Left ventricle myocardium inferior (tissue), 1 donor: ENCODE results near the gene OR4C16. TPM values are rescaled to one million over a fixed set of nuclear protein-coding genes. Genes with fewer than 3 reads are reported as not detected.

Experiments
- DNase-seq: peaks from one replicate; pipeline ENCODE4 v3.0.0-alpha.2; 2020
- H3K27ac ChIP-seq: fragments of 200-600 bp; replicated peaks from 2 replicates; pipeline ENCODE4 v1.8.0; 2021
- H3K27me3 ChIP-seq: fragments of 200-600 bp; 2 replicates; pipeline ENCODE4 v1.8.0; 2021; ENCODE audit warnings: low read depth
- H3K36me3 ChIP-seq: fragments of 200-600 bp; 2 replicates; pipeline ENCODE4 v1.8.0; 2021
- H3K4me1 ChIP-seq: fragments of 200-600 bp; 2 replicates; pipeline ENCODE4 v1.8.0; 2021
- H3K4me3 ChIP-seq: fragments of 200-600 bp; 2 replicates; pipeline ENCODE4 v1.8.0; 2021; ENCODE audit warnings: mild to moderate bottlenecking, moderate library complexity
- H3K9me3 ChIP-seq: fragments of 200-600 bp; replicated peaks from 2 replicates; pipeline ENCODE4 v1.8.0; 2021
- intact Hi-C: fragments of 100-400 bp; cut with micrococcal nuclease; formaldehyde crosslinking; loops from one replicate; pipeline ENCODE4 v1.11.0; 2022
- long read RNA-seq: library from polyadenylated mRNA; unstranded; transcript quantifications from one replicate; pipeline ENCODE4 v2.0.0, GENCODE V29; 2021
- total RNA-seq: library from RNA; stranded (reverse); fragmentation: NEBNext Ultra II Directional; extraction: Animal tissue kit (Norgen Biotek cat#: 25700); gene quantifications from one replicate; pipeline ENCODE4 v1.2.1, GENCODE V29; 2021
- TF ChIP-seq, protein P1 (sequence below): fragments of 200-600 bp; IDR thresholded peaks from 2 replicates; pipeline ENCODE4 v1.8.0; 2021; ENCODE audit warnings: antibody characterized with exemption, mild to moderate bottlenecking, borderline replicate concordance
- donor health status: DM: no; HTN: yes; CAD: no; lungs with severe emphysema.

OR4C16 gene, protein sequence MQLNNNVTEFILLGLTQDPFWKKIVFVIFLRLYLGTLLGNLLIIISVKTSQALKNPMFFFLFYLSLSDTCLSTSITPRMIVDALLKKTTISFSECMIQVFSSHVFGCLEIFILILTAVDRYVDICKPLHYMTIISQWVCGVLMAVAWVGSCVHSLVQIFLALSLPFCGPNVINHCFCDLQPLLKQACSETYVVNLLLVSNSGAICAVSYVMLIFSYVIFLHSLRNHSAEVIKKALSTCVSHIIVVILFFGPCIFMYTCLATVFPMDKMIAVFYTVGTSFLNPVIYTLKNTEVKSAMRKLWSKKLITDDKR
- total RNA-seq = not detected
- long read RNA-seq = 0 reads

DNA sequence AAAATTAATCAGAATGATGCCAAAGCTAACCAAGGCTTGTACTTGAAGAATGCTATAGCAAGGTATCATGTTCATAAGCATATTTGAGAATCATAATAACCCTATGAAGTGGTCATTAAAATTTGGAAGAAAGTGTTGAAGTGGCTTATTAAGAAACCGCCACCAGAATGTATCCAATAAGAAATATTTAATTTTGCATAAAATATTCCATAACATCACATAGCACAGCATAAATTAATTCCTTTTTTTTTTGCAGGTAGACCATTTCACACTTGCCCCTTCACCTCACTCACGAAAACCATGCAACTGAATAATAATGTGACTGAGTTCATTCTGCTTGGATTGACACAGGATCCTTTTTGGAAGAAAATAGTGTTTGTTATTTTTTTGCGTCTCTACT, at the start of gene OR4C16:
Gene OR4C16 (plus strand): TSS at position 301 of the 400 bp plus-strand sequence. CDS start 0 bp downstream, at position 301.
- H3K27ac ChIP-seq = no peak within 1 kb of the TSS
- TF ChIP-seq, protein P1, sequence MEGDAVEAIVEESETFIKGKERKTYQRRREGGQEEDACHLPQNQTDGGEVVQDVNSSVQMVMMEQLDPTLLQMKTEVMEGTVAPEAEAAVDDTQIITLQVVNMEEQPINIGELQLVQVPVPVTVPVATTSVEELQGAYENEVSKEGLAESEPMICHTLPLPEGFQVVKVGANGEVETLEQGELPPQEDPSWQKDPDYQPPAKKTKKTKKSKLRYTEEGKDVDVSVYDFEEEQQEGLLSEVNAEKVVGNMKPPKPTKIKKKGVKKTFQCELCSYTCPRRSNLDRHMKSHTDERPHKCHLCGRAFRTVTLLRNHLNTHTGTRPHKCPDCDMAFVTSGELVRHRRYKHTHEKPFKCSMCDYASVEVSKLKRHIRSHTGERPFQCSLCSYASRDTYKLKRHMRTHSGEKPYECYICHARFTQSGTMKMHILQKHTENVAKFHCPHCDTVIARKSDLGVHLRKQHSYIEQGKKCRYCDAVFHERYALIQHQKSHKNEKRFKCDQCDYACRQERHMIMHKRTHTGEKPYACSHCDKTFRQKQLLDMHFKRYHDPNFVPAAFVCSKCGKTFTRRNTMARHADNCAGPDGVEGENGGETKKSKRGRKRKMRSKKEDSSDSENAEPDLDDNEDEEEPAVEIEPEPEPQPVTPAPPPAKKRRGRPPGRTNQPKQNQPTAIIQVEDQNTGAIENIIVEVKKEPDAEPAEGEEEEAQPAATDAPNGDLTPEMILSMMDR = no peak
- H3K9me3 ChIP-seq = peaks cover 35% of the 10 kb centered on the region
- no peaks in the 10 kb centered on the region for H3K36me3 ChIP-seq
- H3K4me3 ChIP-seq = no peak within 1 kb of the TSS
- no peaks in the 10 kb centered on the region for H3K27me3 ChIP-seq
- intact Hi-C loops = no loop called here
- no peaks in the 10 kb centered on the region for H3K4me1 ChIP-seq
- DNase-seq = no peak

DNA sequence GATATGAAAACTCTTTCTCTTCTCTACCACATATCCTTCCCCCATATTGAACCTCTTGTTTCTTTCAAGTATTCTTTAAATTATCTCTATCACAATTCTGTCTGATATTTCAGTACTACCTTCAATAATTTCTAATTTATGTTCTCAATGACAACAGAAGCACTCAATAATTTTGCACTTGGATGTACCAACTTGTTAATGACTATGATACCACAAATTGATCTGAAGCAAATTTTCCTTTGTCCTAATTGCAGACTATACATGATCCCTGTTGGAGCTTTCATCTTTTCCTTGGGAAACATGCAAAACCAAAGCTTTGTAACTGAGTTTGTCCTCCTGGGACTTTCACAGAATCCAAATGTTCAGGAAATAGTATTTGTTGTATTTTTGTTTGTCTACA, 17.8 kb upstream of the OR4C16 start, which contains the start of gene OR4C15:
Gene OR4C15 (plus strand): TSS at position 301 of the 400 bp plus-strand sequence. CDS start 0 bp downstream, at position 301.
- Histone ChIP-seq H3K36me3 (no peaks in the 10 kb centered on the region), H3K4me1 (no peaks in the 10 kb centered on the region), H3K27ac (no peak within 1 kb of the TSS), H3K27me3 (no peaks in the 10 kb centered on the region), H3K9me3 (peaks cover 10% of the 10 kb centered on the region), H3K4me3 (no peak within 1 kb of the TSS)
- no peak for DNase-seq
- intact Hi-C loops = no loop called here
- TF ChIP-seq, protein P1 = no peak

DNA sequence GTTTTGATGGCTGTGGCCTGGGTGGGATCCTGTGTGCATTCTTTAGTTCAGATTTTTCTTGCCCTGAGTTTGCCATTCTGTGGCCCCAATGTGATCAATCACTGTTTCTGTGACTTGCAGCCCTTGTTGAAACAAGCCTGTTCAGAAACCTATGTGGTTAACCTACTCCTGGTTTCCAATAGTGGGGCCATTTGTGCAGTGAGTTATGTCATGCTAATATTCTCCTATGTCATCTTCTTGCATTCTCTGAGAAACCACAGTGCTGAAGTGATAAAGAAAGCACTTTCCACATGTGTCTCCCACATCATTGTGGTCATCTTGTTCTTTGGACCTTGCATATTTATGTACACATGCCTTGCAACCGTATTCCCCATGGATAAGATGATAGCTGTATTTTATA, 620 bp downstream of the OR4C16 start:
- Histone ChIP-seq H3K36me3 (no peaks in the 10 kb centered on the region), H3K4me3 (no peak overlapping the region), H3K27me3 (no peaks in the 10 kb centered on the region), H3K9me3 (peaks cover 39% of the 10 kb centered on the region), H3K4me1 (no peaks in the 10 kb centered on the region), H3K27ac (no peak overlapping the region)
- intact Hi-C loops = no loop called here
- no peak for DNase-seq
- TF ChIP-seq, protein P1 = no peak

DNA sequence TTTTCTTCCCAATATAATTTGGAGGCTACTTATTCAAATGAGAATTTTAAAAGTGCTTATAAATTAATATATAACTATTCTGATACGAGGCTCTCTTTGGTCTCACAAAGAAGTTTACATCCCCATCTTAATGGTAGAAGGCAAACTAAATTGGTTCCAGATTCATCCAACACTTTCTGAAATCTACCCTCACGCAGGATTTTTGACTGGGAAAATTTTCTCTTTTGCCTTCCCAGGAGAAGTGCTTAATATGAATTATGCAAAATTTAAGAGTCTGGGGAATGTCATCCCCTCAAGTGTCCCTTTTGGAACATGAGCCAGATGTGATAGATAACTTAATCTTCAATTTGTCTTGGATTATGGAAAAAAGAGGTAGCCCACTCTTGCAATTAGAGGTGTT, 35.6 kb downstream of the OR4C16 start, which contains the start of gene OR4C11:
Gene OR4C11 (minus strand): TSS at position 101 of the 400 bp plus-strand sequence. CDS start 3,272 bp downstream, outside the sequence.
- intact Hi-C loops = no loop called here
- Histone ChIP-seq H3K27me3 (no peaks in the 10 kb centered on the region), H3K4me3 (no peak within 1 kb of the TSS), H3K27ac (no peak within 1 kb of the TSS), H3K4me1 (no peaks in the 10 kb centered on the region), H3K36me3 (no peaks in the 10 kb centered on the region), H3K9me3 (peaks cover 9% of the 10 kb centered on the region)
- TF ChIP-seq, protein P1 = no peak
- no peak for DNase-seq

Other genes starting within 250 kb of the OR4C16 start
- gene OR4A16, start 228.9 kb upstream of the OR4C16 start, total RNA-seq = not detected
- not detected for gene OR4A15, start 204.2 kb upstream of the OR4C16 start, total RNA-seq
- not detected for gene OR4C15, start 17.7 kb upstream of the OR4C16 start, total RNA-seq
- not detected for gene OR4C11, start 35.5 kb downstream of the OR4C16 start, total RNA-seq
- gene OR4P4, start 63.0 kb downstream of the OR4C16 start, total RNA-seq = not detected
- gene OR4S2, start 76.2 kb downstream of the OR4C16 start, total RNA-seq = not detected
- not detected for gene OR4C6, start 90.1 kb downstream of the OR4C16 start, total RNA-seq
- not detected for gene OR5D13, start 201.3 kb downstream of the OR4C16 start, total RNA-seq
- gene OR5D14, start 223.4 kb downstream of the OR4C16 start, total RNA-seq = not detected
- gene OR5L1, start 239.2 kb downstream of the OR4C16 start, total RNA-seq = not detected
- gene OR5D18, start 247.5 kb downstream of the OR4C16 start, total RNA-seq = not detected